GM23248 (cell line): ENCODE results near the gene CCL14.

Experiments used
- EZH2 ChIP-seq: fragments of 200-600 bp; sonication (generic); IDR thresholded peaks from 2 replicates; pipeline ENCODE4 v1.6.1; 2018; ENCODE audit warnings: antibody characterized with exemption, mild to moderate bottlenecking; ENCODE audit not compliant: insufficient read depth, poor library complexity, severe bottlenecking
- EZH2phosphoT487 ChIP-seq: fragments of 200-600 bp; sonication (generic); IDR thresholded peaks from 2 replicates; pipeline ENCODE4 v1.6.1; 2018; ENCODE audit warnings: antibody characterized with exemption, moderate library complexity, mild to moderate bottlenecking, low read depth; ENCODE audit not compliant: insufficient read depth

DNA sequence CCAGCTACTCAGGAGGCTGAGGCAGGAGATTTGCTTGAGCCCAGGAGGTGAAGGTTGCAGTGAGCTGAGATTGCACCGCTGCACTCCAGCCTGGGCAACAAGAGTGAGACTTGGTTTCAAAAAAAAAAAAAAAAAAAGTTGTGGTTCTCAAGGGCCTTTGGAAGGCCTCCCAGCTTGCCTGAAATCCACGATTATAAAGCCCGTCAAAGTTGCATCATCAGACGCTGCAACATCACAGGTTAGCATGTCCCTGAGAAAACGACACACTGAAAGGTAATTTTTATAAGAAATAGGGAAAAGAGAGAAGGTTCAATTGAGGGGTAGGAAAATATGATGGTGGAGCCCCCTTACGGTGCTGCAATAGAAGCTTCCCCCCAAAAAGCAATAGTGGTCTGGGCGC, 38.4 kb downstream of the CCL14 start:
- TF ChIP-seq EZH2, result no peak
- no peak for TF ChIP-seq EZH2phosphoT487
